Parathyroid adenoma (tissue), 2 donors: ENCODE data around the gene SOCS1.

ENCODE experiments used
- H2AFZ ChIP-seq: fragments of 300-600 bp; sonication (generic); one replicate; pipeline ENCODE4 v1.7.0; 2017; ENCODE audit warnings: antibody characterized with exemption, mild to moderate bottlenecking
- H3K27ac ChIP-seq: fragments of 300-600 bp; sonication (generic); one replicate; pipeline ENCODE4 v1.7.0; 2017
- H3K27me3 ChIP-seq: fragments of 300-600 bp; sonication (generic); one replicate; pipeline ENCODE4 v1.7.0; 2017; ENCODE audit warnings: low read length; ENCODE audit not compliant: control insufficient read depth, insufficient read depth
- H3K36me3 ChIP-seq: fragments of 300-600 bp; sonication (generic); one replicate; pipeline ENCODE4 v1.7.0; 2017; ENCODE audit warnings: low read length; ENCODE audit not compliant: control insufficient read depth, insufficient read depth
- H3K4me1 ChIP-seq: fragments of 300-600 bp; sonication (generic); one replicate; pipeline ENCODE4 v1.7.0; 2017; ENCODE audit warnings: control low read depth
- H3K4me2 ChIP-seq: fragments of 300-600 bp; sonication (generic); one replicate; pipeline ENCODE4 v1.7.0; 2017; ENCODE audit warnings: low read length
- H3K4me3 ChIP-seq: fragments of 300-600 bp; sonication (generic); one replicate; pipeline ENCODE4 v1.7.0; 2017; ENCODE audit warnings: low read depth, low read length
- H3K79me2 ChIP-seq: fragments of 300-600 bp; sonication (generic); one replicate; pipeline ENCODE4 v1.7.0; 2017; ENCODE audit warnings: control low read depth
- H3K9ac ChIP-seq: fragments of 300-600 bp; sonication (generic); one replicate; pipeline ENCODE4 v1.7.0; 2017; ENCODE audit warnings: mild to moderate bottlenecking
- H3K9me3 ChIP-seq: fragments of 300-600 bp; sonication (generic); one replicate; pipeline ENCODE4 v1.7.0; 2017; ENCODE audit warnings: low read length; ENCODE audit not compliant: control insufficient read depth
- CTCF ChIP-seq: fragments of 300-600 bp; sonication (generic); IDR thresholded peaks from one replicate; pipeline ENCODE4 v1.7.0; 2017; ENCODE audit warnings: antibody characterized with exemption, mild to moderate bottlenecking
- donor health status: primary hyperparathyroidism.

SOCS1 gene

GRCh38 chr16:11260596-11260966, 4.6 kb upstream of the SOCS1 start:
- Histone ChIP-seq H3K36me3 (no peaks in the 10 kb centered on the region), H3K4me2 (no peak overlapping the region), H3K9ac (no peak overlapping the region)

GRCh38 chr16:11259655-11260595, 3.9 kb upstream of the SOCS1 start:
- H3K79me2 ChIP-seq: no peaks in the 10 kb centered on the region
- H3K4me3 ChIP-seq: no peak overlapping the region
- H2AFZ ChIP-seq: no peak overlapping the region
- H3K4me2 ChIP-seq: no peak overlapping the region
- TF ChIP-seq CTCF: no peak
- H3K27ac ChIP-seq: no peak overlapping the region
- H3K9ac ChIP-seq: no peak overlapping the region
- H3K4me1 ChIP-seq: peaks cover 3% of the 10 kb centered on the region
- no peaks in the 10 kb centered on the region for H3K36me3 ChIP-seq
- H3K27me3 ChIP-seq: no peaks in the 10 kb centered on the region
- H3K9me3 ChIP-seq: no peaks in the 10 kb centered on the region

More at GRCh38 chr16:11260596-11260966, 4.6 kb upstream of the SOCS1 start:
- no peak for TF ChIP-seq CTCF
- no peak overlapping the region for H2AFZ ChIP-seq
- H3K4me3 ChIP-seq: no peak overlapping the region
- no peaks in the 10 kb centered on the region for H3K9me3 ChIP-seq
- no peak overlapping the region for H3K27ac ChIP-seq
- no peaks in the 10 kb centered on the region for H3K79me2 ChIP-seq
- peaks cover 3% of the 10 kb centered on the region for H3K4me1 ChIP-seq
- no peaks in the 10 kb centered on the region for H3K27me3 ChIP-seq

- no peak for TF ChIP-seq CTCF
- Histone ChIP-seq H3K4me2 (no peak overlapping the region), H3K27ac (no peak overlapping the region), H3K4me1 (peaks cover 3% of the 10 kb centered on the region), H3K27me3 (no peaks in the 10 kb centered on the region), H3K36me3 (no peaks in the 10 kb centered on the region), H3K9ac (no peak overlapping the region), H2AFZ (peak overlapping the region; percentile 18), H3K79me2 (no peaks in the 10 kb centered on the region), H3K4me3 (no peak overlapping the region), H3K9me3 (no peaks in the 10 kb centered on the region)
These were observed 2.8 kb upstream of the SOCS1 start for GRCh38 chr16:11258553-11259492.

- Histone ChIP-seq H3K79me2 (no peaks in the 10 kb centered on the region), H3K27me3 (no peaks in the 10 kb centered on the region), H3K36me3 (no peaks in the 10 kb centered on the region), H3K4me2 (peak overlapping the region; percentile 98), H3K4me3 (peak overlapping the region; percentile 91), H3K4me1 (peaks cover 3% of the 10 kb centered on the region), H3K9me3 (no peaks in the 10 kb centered on the region), H2AFZ (peak overlapping the region; percentile 99), H3K9ac (no peak overlapping the region), H3K27ac (peak overlapping the region; percentile 86)
- TF ChIP-seq CTCF: peak; percentile 72
These were observed 1.3 kb upstream of the SOCS1 start for GRCh38 chr16:11257131-11257938.
